SKM-1 (cell line): ENCODE results near the gene CASP4.

Experiments used
- DNase-seq: peaks from one replicate; lab custom pipeline; 2025; ENCODE audit not compliant: unreplicated experiment; lab: John Stamatoyannopoulos, UW

Gene CASP4

DNA sequence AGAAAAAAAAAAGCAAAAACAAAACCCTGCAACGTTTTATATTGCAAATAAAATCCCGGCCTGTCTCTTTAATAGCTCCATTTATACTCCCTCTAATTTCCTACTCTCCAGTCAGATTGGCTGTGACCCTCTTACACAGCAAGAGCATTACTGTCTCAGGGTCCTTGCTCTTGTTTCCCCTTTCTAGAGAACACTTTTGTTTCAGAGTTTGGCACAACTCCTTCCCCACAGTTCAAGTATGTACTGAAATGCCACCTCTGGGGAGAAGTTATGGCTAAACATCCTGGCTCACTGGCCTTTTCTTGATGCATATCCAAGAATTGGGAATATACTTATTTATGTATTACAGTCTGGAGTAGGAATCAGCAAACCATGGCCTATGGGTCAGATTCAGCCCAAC, 72.7 kb downstream of the CASP4 start:
- no peak for DNase-seq

DNA sequence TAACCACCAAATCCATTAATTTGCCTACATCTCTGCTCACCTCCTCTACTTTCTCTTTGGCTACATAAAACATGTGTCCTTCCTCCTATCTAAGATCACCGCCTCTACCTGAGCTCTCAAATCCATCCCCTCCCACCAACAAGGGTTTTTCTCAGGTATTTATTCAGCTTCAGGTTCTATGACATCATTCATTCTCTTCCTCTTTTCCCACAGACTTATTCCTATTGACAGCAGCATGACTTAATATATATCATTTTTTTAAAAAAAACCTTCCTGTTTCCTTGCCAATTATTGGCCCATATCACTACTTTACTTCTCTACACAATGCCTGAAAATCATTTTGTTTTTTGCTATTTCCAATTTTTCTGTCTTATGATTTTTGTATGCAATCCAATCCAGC, 74.5 kb downstream of the CASP4 start:
- no peak for DNase-seq
